ENCODE data around the gene LINC00305. TPM values are rescaled to one million over a fixed set of nuclear protein-coding genes. Genes with fewer than 3 reads are reported as not detected.

LINC00305 gene
- total RNA-seq, 4 donors from 2014 or later = not detected

GRCh38 chr18:64090876-64091275 lies 58.0 kb downstream of the LINC00305 start:
- 73 to 82% methylated on average over 2 of the region's 2 CpGs for WGBS, 2 donors (ENCODE audit: low coverage in 1 of 2)
- Histone ChIP-seq H3K4me3 (no peak overlapping the region), H3K36me3 (no peaks in the 10 kb centered on the region), H3K27ac (no peak overlapping the region), H3K4me1 (no peaks in the 10 kb centered on the region), H3K9me3 (no peaks in the 10 kb centered on the region), H3K27me3 (no peaks in the 10 kb centered on the region)
- TF ChIP-seq CTCF (IDR thresholded peaks at IDR 0.05) = no peak
- TF ChIP-seq POLR2AphosphoS5 (IDR thresholded peaks at IDR 0.05) = no peak
- no peak for TF ChIP-seq EP300 (IDR thresholded peaks at IDR 0.05; ENCODE audit: low read depth)
- no peak for TF ChIP-seq POLR2A (IDR thresholded peaks at IDR 0.05)
- no peak for DNase-seq
- in situ Hi-C loops (cut with MboI; ENCODE audit: low pct_ligation_motif_present in 1 of 4, low pct_unique_long_range_greater_than_20kb in 1 of 4, low sequenced_read_pairs in 3 of 4) = no loop called here
- intact Hi-C loops (cut with DNase I; ENCODE audit: low total_unique reads) = no loop called here

DNA sequence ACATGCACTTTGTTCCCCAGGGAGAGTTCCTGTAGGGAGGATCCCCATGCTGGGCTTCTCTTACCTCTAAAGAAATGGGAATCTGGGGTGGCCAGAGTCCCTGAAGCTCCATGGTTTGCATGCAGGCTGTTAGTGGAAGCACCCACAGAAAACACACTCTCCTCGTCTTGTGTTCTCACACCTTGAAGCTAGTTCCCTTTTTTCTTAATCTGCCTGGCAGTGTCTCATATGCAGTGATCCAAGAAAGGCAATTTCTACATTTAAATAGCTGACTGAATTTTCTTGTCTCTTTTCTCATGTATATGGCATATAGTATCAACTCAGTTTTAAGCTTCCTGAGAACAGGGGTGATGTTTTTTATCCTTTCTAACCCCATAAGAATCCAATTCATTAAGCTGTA lies 65.0 kb downstream of the LINC00305 start:
- Histone ChIP-seq H3K36me3 (no peaks in the 10 kb centered on the region), H3K9me3 (no peaks in the 10 kb centered on the region), H3K27ac (no peak overlapping the region), H3K4me1 (no peaks in the 10 kb centered on the region), H3K27me3 (no peaks in the 10 kb centered on the region), H3K4me3 (no peak overlapping the region)
- WGBS, 2 donors (ENCODE audit: low coverage in 1 of 2) = 63 to 74% methylated on average over 1 of the region's 1 CpG
- DNase-seq = no peak
- TF ChIP-seq CTCF (IDR thresholded peaks at IDR 0.05) (no peak), POLR2AphosphoS5 (IDR thresholded peaks at IDR 0.05) (no peak), POLR2A (IDR thresholded peaks at IDR 0.05) (no peak), EP300 (IDR thresholded peaks at IDR 0.05; ENCODE audit: low read depth) (no peak)
- in situ Hi-C loops (cut with MboI; ENCODE audit: low pct_ligation_motif_present in 1 of 4, low pct_unique_long_range_greater_than_20kb in 1 of 4, low sequenced_read_pairs in 3 of 4) = no loop called here
- intact Hi-C loops (cut with DNase I; ENCODE audit: low total_unique reads) = no loop called here

- no peak for DNase-seq
- no peaks in the 10 kb centered on the region for H3K9me3 ChIP-seq
- H3K27ac ChIP-seq = no peak overlapping the region
- no peaks in the 10 kb centered on the region for H3K4me1 ChIP-seq
- no peaks in the 10 kb centered on the region for H3K36me3 ChIP-seq
- in situ Hi-C loops (cut with MboI; ENCODE audit: low pct_ligation_motif_present in 1 of 4, low pct_unique_long_range_greater_than_20kb in 1 of 4, low sequenced_read_pairs in 3 of 4) (no loop called here), intact Hi-C loops (cut with DNase I; ENCODE audit: low total_unique reads) (no loop called here)
- TF ChIP-seq POLR2A (IDR thresholded peaks at IDR 0.05) (no peak), POLR2AphosphoS5 (IDR thresholded peaks at IDR 0.05) (no peak), CTCF (IDR thresholded peaks at IDR 0.05) (no peak), EP300 (IDR thresholded peaks at IDR 0.05; ENCODE audit: low read depth) (no peak)
- H3K4me3 ChIP-seq = no peak overlapping the region
- no peaks in the 10 kb centered on the region for H3K27me3 ChIP-seq
These were observed 66.4 kb downstream of the LINC00305 start for GRCh38 chr18:64082513-64082912.

DNA sequence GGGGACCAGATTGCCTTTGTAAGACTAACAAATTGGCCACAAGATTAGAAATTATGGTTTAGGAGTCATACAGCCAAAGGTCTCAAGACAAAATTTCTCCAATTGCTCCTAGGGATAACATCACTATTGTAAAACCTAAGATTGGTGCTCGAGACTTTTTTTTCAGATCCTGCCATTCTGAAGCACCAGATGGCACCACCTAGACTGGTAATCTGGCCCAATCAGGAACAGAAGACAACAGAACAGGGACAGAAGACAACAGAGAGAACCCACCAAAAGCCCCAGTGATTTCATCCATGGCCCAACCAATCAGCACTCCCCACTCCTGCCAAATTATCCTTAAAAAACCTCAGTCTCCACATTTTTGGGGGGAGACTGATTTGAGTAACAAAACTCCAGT lies 66.8 kb downstream of the LINC00305 start:
- WGBS, 2 donors (ENCODE audit: low coverage in 1 of 2) = 52 to 67% methylated on average over 1 of the region's 1 CpG

More for the DNA sequence above, 66.8 kb downstream of the LINC00305 start:
- in situ Hi-C loops (cut with MboI; ENCODE audit: low pct_ligation_motif_present in 1 of 4, low pct_unique_long_range_greater_than_20kb in 1 of 4, low sequenced_read_pairs in 3 of 4) = no loop called here
- no peaks in the 10 kb centered on the region for H3K36me3 ChIP-seq
- no peak for DNase-seq
- H3K27ac ChIP-seq = no peak overlapping the region
- H3K27me3 ChIP-seq = no peaks in the 10 kb centered on the region
- H3K4me3 ChIP-seq = no peak overlapping the region
- no peaks in the 10 kb centered on the region for H3K4me1 ChIP-seq
- intact Hi-C loops (cut with DNase I; ENCODE audit: low total_unique reads) = no loop called here
- no peak for TF ChIP-seq POLR2A (IDR thresholded peaks at IDR 0.05)
- no peak for TF ChIP-seq CTCF (IDR thresholded peaks at IDR 0.05)
- no peaks in the 10 kb centered on the region for H3K9me3 ChIP-seq
